Measurements from ENCODE around the gene PSMF1. TPM values are rescaled to one million over a fixed set of nuclear protein-coding genes. Genes with fewer than 3 reads are reported as not detected.

The PSMF1 gene
- total RNA-seq, 4 donors from 2014 or later: 70.0 to 111 (median 89.0) TPM

DNA sequence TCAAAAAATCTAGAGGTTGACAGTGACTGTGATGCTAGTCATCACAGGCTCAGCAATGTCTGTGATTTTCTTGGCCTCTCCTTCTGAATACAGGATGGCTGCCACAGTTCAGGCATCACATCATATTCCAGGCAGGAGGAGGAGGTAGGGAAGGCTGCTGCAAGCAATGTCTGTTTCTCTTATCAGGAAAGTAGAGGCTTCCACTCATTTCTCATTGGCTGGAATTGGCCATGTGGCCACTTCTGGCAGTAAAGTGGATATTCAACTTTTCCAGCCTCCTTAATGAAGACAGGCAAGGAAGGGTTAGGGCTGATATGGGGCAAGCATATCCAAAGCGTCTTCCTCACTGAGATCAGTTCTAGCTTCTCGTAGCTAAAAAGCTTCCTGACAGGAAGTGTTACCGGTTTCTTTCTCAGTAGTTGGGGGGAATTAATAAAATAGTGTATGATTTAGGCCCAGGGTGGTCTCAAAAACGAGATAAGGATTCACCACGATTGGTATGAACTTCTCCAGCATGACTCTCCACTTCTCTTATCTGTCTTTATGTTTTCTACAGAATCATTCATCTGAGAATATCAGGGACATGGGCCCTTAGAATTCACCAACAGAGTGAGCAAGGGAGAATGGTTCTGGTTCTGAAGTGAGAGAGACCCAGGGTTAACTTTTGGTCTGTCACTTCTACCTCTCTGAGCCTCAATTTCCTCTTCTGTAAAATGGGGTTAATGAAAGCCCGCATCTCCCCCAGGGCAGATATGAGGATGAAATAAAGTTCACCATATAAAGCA, 32.7 kb upstream of the PSMF1 start:
- WGBS, 2 donors: 63 to 64% methylated on average over 6 of the region's 6 CpGs

GRCh38 chr20:1086277-1087213, 31.9 kb upstream of the PSMF1 start:
- H3K4me1 ChIP-seq: no peaks in the 10 kb centered on the region
- WGBS, 2 donors: 37% methylated on average over 5 of the region's 5 CpGs
- no peak overlapping the region for H3K27ac ChIP-seq
- no peaks in the 10 kb centered on the region for H3K36me3 ChIP-seq
- intact Hi-C loops (cut with DNase I): no loop called here
- H3K27me3 ChIP-seq: no peaks in the 10 kb centered on the region
- no peak for DNase-seq
- TF ChIP-seq, protein P1, sequence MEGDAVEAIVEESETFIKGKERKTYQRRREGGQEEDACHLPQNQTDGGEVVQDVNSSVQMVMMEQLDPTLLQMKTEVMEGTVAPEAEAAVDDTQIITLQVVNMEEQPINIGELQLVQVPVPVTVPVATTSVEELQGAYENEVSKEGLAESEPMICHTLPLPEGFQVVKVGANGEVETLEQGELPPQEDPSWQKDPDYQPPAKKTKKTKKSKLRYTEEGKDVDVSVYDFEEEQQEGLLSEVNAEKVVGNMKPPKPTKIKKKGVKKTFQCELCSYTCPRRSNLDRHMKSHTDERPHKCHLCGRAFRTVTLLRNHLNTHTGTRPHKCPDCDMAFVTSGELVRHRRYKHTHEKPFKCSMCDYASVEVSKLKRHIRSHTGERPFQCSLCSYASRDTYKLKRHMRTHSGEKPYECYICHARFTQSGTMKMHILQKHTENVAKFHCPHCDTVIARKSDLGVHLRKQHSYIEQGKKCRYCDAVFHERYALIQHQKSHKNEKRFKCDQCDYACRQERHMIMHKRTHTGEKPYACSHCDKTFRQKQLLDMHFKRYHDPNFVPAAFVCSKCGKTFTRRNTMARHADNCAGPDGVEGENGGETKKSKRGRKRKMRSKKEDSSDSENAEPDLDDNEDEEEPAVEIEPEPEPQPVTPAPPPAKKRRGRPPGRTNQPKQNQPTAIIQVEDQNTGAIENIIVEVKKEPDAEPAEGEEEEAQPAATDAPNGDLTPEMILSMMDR (IDR thresholded peaks at IDR 0.05): no peak
- TF ChIP-seq POLR2A (IDR thresholded peaks at IDR 0.05): no peak
- H3K4me3 ChIP-seq: no peak overlapping the region
- peaks cover 0 to 10% (median 6%) of the 10 kb centered on the region in 3 donors for H3K9me3 ChIP-seq

More for the DNA sequence above, 32.7 kb upstream of the PSMF1 start:
- TF ChIP-seq, protein P1 (IDR thresholded peaks at IDR 0.05): no peak
- TF ChIP-seq POLR2A (IDR thresholded peaks at IDR 0.05): no peak
- no peaks in the 10 kb centered on the region for H3K36me3 ChIP-seq
- no peaks in the 10 kb centered on the region for H3K27me3 ChIP-seq
- intact Hi-C loops (cut with DNase I): no loop called here
- no peak overlapping the region for H3K27ac ChIP-seq
- DNase-seq: no peak
- peaks cover 0 to 10% (median 6%) of the 10 kb centered on the region in 3 donors for H3K9me3 ChIP-seq
- H3K4me1 ChIP-seq: no peaks in the 10 kb centered on the region
- H3K4me3 ChIP-seq: no peak overlapping the region

DNA sequence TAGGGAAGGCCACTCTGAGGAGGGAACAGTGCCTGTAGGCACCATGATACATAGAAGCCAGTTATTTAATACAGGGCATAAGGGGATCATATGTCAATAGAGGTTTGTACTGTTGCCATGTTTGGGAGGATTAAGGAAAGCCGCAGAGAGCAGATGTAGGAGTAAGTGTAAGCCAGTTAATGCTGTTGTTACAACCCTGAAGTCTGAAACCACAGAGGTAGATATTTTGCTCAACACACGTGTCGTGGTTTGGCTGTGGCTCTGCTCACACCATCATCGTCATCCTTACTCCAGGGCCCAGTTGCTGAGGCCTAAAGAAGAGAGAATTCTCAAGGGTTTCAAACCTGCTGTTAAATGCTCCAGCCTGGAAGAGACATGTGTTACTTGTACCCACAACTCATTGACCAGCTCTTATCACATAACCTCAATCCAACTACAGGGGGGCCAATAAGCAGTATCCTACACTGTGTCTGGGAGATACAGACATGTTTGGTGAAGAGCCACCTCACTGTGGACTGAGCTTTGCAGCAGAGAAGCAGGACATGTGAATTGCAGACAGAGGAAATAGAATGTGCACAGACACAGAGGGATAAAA, 31.0 kb upstream of the PSMF1 start:
- Histone ChIP-seq H3K4me3 (no peak overlapping the region), H3K4me1 (no peaks in the 10 kb centered on the region), H3K9me3 (peaks cover 0 to 10% (median 6%) of the 10 kb centered on the region in 3 donors), H3K27ac (no peak overlapping the region), H3K27me3 (no peaks in the 10 kb centered on the region), H3K36me3 (no peaks in the 10 kb centered on the region)
- WGBS, 2 donors: 41 to 71% methylated on average over 4 of the region's 4 CpGs
- TF ChIP-seq, protein P1 (IDR thresholded peaks at IDR 0.05): no peak
- no peak for TF ChIP-seq POLR2A (IDR thresholded peaks at IDR 0.05)
- intact Hi-C loops (cut with DNase I): no loop called here
- no peak for DNase-seq

GRCh38 chr20:1094751-1095150, 23.7 kb upstream of the PSMF1 start:
- H3K4me1 ChIP-seq: no peaks in the 10 kb centered on the region
- intact Hi-C loops (cut with DNase I): no loop called here
- 67 to 77% methylated on average over 1 to 5 of the region's 6 CpGs for WGBS, 2 donors
- no peak for DNase-seq
- peaks cover 0 to 4% (median 0%) of the 10 kb centered on the region in 3 donors for H3K9me3 ChIP-seq
- H3K4me3 ChIP-seq: no peak overlapping the region
- no peaks in the 10 kb centered on the region for H3K36me3 ChIP-seq
- no peak overlapping the region for H3K27ac ChIP-seq
- H3K27me3 ChIP-seq: no peaks in the 10 kb centered on the region
- TF ChIP-seq, protein P1 (IDR thresholded peaks at IDR 0.05): no peak
- no peak for TF ChIP-seq POLR2A (IDR thresholded peaks at IDR 0.05)
